Measurements from ENCODE around the gene NLRP4.

NLRP4 gene

GRCh38 chr19:55836340-55836739, at the start of gene NLRP4:
TSS of gene NLRP4 (plus strand) at chr19:55836540. CDS start at chr19:55852081, 15,541 bp downstream.
- DNase-seq = no peak

- DNase-seq = no peak
These were observed 41.3 kb upstream of the NLRP4 start for GRCh38 chr19:55795021-55795420.

- DNase-seq = no peak
These were observed 34.9 kb upstream of the NLRP4 start for GRCh38 chr19:55801416-55801815.

GRCh38 chr19:55802281-55802680, 34.1 kb upstream of the NLRP4 start:
- DNase-seq = no peak

GRCh38 chr19:55809381-55810058, 26.8 kb upstream of the NLRP4 start:
- DNase-seq = peak; percentile 32

- no peak for DNase-seq
These were observed 25.0 kb upstream of the NLRP4 start for GRCh38 chr19:55811340-55811739.

GRCh38 chr19:55812449-55812848, 23.9 kb upstream of the NLRP4 start:
- no peak for DNase-seq

GRCh38 chr19:55813906-55814305, 22.4 kb upstream of the NLRP4 start:
- DNase-seq = no peak

GRCh38 chr19:55820037-55820436, 16.3 kb upstream of the NLRP4 start:
- no peak for DNase-seq

- DNase-seq = no peak
These were observed 5.7 kb upstream of the NLRP4 start for GRCh38 chr19:55830656-55831055.

GRCh38 chr19:55831846-55832245, 4.5 kb upstream of the NLRP4 start, which contains the start of gene NLRP11:
TSS of gene NLRP11 (minus strand) at chr19:55831999. CDS start at chr19:55818174, 13,825 bp downstream.
- no peak for DNase-seq

- no peak for DNase-seq
These were observed 3.7 kb upstream of the NLRP4 start for GRCh38 chr19:55832676-55833075.

- DNase-seq = no peak
These were observed 1.9 kb downstream of the NLRP4 start for GRCh38 chr19:55838251-55838650.

GRCh38 chr19:55838906-55839305, 2.6 kb downstream of the NLRP4 start:
- no peak for DNase-seq

GRCh38 chr19:55855160-55855559, 18.8 kb downstream of the NLRP4 start:
- no peak for DNase-seq

GRCh38 chr19:55857149-55857548, 20.8 kb downstream of the NLRP4 start:
- no peak for DNase-seq

GRCh38 chr19:55857974-55858373, 21.6 kb downstream of the NLRP4 start:
- no peak for DNase-seq

- DNase-seq = no peak
These were observed 22.1 kb downstream of the NLRP4 start for GRCh38 chr19:55858401-55858800.

- DNase-seq = no peak
These were observed 22.6 kb downstream of the NLRP4 start for GRCh38 chr19:55858969-55859368.

GRCh38 chr19:55866521-55866920, 30.2 kb downstream of the NLRP4 start:
- DNase-seq = no peak

GRCh38 chr19:55867101-55867500, 30.8 kb downstream of the NLRP4 start:
- DNase-seq = no peak

- no peak for DNase-seq
These were observed 34.4 kb downstream of the NLRP4 start for GRCh38 chr19:55870736-55871135.

GRCh38 chr19:55877211-55877610, 40.9 kb downstream of the NLRP4 start:
- no peak for DNase-seq

GRCh38 chr19:55882626-55883025, 46.3 kb downstream of the NLRP4 start:
- no peak for DNase-seq

- DNase-seq = no peak
These were observed 62.6 kb downstream of the NLRP4 start for GRCh38 chr19:55898911-55899310.
